ENCODE results near the gene GIMAP1. TPM values are rescaled to one million over a fixed set of nuclear protein-coding genes. Genes with fewer than 3 reads are reported as not detected.

The GIMAP1 gene
- polyA plus RNA-seq, 12 donors, result 2.0 to 3.6 (median 2.5) TPM; not detected in 1

DNA sequence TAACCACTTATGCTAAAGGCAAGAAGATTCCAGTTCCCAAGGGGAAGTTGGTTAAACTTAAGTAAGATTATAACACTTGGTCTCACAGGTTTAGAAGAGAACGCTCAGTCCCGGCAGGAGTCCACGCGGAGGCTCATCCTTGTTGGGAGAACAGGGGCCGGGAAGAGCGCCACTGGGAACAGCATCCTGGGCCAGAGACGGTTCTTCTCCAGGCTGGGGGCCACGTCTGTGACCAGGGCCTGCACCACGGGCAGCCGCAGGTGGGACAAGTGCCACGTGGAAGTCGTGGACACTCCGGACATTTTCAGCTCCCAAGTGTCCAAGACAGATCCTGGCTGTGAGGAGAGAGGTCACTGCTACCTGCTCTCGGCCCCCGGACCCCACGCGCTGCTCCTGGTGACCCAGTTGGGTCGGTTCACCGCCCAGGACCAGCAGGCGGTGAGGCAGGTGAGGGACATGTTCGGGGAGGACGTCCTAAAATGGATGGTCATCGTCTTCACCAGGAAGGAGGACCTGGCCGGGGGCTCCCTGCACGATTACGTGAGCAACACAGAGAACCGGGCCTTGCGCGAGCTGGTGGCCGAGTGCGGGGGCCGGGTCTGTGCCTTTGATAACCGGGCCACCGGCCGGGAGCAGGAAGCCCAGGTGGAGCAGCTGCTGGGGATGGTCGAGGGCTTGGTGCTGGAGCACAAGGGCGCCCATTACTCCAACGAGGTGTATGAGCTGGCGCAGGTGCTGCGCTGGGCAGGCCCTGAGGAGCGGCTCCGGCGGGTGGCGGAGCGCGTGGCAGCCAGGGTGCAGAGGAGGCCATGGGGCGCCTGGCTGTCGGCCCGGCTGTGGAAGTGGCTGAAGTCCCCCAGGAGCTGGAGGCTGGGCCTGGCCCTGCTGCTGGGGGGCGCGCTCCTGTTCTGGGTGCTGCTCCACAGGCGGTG is 3.8 kb downstream of the GIMAP1 start:
- DNase-seq, result no peak

DNA sequence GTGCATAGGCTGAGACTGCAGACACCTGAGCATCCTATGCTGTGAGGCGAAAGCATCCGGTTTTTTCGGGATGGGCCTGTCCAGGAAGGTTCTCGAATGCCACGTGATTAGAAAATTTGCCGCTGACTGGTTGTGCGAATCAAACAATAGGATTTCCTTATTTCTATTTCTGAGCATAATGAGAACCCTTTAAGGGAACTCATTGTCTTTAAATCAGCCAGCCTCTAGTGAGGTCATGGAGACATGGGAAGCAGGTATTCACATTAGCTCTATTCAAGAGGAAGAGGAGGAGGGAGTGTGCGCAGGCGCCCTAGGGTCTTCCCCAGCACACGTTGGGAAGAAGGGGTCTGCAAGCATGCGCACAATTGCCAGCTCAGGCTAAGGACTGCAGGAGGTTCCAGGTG is 5.6 kb downstream of the GIMAP1 start:
- DNase-seq, result no peak

DNA sequence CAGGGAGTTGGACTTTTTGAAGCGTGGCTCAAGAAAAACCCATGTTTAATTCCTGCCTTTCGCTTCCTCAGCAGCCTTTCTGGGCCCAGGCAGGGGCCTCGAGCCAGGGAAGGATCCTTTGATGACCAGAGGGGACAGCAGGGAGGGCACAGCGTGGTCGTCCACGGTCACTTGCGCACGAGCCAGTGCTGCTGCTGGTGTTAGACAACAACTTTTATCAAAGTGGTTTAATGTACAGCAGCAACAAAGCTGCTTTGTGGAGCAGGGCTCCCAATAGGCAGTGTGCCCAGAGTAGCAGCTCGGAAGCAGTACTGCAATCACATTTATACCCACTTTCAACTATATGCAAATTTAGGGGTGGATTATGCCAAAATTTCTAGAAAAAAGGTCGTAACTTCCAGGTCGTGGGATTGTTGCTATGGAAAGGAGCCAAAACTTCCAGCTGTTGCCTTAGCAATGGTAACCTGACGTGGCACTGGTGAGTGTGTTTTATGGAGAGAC is 6.1 kb downstream of the GIMAP1 start:
- DNase-seq, result no peak

DNA sequence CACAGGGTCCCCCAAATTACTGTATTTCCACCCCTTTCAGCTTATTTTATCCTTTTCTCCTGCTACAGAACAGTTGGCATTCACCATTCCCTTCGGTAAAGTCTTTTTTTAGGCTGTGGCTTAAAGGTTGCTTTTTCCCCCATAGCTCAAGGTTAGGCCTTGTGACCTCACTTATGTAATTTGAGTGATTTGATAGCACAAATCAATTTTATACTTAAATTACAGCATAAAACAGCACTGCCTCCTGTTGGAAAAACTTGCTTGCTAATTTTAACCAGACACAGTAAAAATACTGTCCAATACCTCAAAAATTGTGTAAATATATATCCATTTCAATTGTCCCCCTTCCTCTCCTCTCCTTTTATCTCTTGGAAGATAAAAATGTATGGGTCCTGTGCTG is 7.1 kb downstream of the GIMAP1 start:
- DNase-seq, result no peak

DNA sequence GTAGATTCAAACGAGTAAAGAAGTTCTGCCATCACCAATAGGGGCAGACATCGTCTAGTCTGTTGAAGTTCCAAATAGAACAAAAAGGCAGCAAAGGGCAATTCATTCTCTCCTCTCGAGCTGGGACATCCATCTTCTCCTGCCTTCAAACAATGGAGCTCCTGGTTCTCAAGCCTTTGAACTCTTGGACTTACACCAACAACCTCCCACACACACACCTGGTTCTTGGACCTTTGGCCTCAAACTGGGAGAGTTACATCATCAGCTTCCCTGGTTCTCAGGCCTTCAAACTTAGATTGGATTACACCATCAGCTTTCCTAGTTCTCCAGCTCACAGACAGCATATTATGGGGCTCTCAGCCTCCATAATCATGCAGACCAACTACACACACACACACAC is 11.0 kb downstream of the GIMAP1 start:
- no peak for DNase-seq

DNA sequence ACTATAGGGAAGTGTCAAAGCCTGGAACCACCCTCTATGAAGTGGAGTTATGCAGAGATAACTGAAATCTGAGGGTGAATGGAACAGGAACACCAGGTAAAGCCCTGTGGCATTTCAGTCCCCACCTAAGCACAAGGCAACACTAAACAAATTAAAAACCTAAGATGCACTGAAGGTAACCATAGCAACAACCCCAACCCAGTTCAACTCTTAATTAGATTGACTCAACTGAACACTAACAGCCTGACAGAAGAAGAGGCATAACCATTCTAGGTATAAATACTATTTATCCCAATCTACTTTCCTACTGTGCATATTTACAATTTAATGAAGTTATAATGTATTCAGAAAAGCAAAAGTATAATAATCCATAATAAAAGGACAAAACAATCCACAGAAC is 11.6 kb downstream of the GIMAP1 start:
- DNase-seq, result no peak

DNA sequence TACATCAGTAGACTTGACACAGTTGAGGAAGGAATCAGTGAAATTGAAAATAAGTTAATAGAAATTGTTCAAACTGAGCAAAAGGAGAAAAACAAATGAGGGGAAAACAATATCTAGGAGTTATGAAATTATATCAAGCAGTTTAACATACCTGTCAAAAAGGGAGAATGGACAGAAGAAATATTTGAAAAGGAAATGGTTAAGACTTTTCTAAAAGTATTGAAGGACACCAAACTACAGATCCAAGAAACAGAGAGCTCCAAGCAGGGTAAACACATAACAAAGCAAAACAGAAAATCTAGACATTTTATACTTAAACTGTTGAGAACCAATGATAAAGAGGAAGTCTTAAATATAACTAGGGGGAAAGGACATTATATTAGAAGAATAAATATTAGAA is 12.2 kb downstream of the GIMAP1 start:
- DNase-seq, result no peak

DNA sequence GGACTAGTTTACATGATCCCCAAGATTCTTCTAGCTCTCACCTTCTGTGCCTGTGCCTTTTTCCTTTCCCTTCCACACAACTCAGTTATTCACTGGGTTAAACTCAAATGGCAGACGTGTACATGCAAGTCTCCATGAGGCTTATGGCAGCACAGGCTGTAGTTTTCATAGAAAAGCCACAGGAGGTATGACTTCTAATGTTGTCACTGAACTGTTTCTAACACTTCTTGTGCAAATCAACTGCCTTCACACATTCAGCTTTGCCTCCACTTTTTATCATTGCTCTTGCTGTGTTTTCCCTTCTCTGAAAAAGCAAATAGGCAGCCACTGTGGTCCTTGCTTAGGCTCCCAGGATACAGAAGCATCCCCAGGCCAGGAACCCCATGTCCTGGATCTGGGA is 15.5 kb downstream of the GIMAP1 start:
- DNase-seq, result no peak

DNA sequence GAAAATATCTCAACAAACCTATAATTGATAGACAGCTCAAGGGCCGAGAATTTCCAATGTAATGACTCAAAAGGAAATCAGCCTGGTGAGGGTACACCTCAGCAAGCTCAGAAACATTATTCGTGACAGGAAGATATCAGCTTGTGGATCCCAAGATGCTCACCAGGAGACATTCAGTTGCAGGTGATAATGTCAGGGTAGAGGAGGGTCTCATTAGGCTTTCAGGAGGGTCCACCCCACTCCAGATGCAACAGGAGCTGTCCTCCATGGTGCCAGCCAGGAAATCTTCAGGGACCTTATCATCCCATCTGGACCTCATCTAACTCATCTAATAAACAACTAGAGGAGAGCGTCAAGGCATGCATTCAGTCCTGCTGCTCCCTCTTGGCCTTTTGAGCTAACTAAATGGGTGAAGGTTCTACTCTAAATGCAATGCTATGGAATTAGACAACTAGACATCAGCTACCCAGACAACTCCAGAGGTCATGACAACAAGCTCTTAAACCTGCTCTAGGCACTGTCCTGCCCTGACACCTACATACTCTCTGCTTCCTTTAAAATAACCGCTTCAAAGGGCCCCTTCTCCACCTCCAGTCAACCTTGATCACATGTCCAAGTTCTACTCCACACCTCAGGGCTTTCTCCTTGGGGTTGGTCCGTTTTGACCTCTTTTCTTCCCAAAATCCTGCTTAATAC is 16.5 kb downstream of the GIMAP1 start:
- no peak for DNase-seq

DNA sequence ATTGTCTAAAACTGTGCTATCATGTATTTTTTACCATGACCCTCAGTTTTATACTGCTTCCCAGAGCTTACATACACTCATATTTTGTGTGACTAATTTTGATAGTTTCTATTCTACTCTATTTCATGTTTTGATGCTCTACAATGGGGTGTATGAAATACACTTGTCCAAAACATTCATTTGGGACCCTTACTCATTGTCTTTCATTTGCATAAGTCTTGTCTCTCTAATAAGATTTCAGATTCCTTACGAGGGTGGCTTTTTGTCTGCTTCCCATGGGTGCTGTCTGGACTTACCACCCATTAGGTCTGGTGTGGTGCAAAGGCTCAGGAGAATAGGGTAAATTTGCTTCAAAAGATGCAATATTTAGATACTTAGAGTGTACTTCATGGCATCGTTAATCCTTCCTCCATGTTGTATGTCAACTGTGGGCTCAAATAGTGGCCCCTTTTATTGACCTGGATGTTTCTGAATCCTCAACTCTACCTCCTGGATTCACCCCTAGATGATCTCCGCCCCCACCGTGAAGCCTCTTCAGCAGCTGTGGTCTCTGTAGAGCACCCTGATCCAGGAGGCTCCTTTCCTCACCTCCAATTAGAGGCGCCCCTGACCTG is 17.2 kb downstream of the GIMAP1 start:
- DNase-seq, result no peak

DNA sequence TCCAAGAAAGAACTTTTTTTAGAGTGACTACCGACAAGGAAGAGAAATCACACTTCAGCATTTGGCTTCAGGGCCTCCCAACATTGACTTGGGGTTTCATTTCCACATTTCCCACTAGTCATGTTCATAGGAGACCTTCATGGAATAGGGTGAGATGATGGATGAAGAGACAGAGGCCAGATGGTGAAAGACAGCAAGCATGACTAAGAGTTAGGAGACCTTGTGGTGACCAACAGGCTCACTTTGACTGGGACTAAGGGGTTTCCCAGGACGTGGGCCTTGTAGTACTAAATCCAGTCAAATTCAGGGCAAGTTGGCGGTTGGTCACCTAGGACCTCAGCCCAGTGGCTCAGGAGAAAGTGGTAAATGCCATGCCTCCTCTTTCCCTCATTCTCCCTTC is 17.8 kb downstream of the GIMAP1 start:
- DNase-seq, result no peak

DNA sequence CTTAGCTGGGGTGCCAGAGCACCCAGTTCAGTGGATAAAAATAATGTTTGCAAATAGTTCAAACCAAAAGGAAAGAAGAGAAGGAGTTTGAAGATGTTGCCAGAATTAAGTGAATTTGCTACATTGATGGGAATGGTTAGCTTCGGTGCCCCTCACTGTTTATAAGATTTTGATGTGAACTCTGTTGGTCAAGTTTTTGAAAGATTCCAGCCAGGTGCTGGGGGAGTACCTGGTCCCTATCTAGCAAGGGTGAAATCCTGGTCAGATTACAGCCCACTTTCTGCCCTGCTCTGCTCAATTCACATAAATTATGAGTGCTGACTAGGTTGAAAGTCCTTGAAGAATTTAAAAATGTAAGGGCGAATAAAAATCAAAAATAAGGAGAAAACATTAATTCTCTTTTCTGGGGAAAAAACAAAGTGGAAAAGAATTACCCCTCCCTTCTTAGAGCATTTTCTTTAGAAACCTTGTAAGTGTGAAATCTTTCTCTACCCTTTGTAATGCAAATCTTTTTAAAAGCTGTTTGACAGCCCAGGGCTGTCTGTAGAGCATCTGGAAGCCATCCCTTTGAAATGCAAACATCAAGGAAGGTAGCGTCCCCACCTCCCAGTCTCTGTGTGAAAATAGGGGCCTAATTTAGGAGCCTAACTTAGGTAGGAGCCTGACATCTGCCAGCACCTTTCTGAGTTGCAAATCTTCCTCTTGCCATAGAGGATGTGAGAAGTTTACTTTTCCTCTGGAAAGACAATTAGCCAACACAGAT is 19.4 kb downstream of the GIMAP1 start:
- DNase-seq, result no peak

DNA sequence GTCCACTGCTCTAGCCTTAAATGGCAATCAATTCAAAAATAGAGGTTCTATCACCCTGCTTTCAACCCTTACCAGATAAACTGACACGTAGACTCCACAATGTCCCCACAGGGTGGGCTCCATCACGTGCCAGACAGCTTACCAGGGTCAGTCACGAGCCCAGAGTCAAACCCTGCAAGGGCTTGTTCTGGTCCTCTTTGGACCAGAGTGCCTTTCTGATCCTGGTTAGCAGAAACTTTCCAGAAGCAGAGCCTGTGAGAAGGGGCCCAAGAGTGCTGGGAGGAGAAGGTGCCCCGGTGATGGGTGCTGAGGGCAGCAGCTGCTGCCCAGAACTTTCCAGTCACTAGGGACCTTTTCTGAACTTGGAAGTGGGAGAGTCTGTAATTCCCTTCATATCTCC is 20.5 kb downstream of the GIMAP1 start:
- no peak for DNase-seq

DNA sequence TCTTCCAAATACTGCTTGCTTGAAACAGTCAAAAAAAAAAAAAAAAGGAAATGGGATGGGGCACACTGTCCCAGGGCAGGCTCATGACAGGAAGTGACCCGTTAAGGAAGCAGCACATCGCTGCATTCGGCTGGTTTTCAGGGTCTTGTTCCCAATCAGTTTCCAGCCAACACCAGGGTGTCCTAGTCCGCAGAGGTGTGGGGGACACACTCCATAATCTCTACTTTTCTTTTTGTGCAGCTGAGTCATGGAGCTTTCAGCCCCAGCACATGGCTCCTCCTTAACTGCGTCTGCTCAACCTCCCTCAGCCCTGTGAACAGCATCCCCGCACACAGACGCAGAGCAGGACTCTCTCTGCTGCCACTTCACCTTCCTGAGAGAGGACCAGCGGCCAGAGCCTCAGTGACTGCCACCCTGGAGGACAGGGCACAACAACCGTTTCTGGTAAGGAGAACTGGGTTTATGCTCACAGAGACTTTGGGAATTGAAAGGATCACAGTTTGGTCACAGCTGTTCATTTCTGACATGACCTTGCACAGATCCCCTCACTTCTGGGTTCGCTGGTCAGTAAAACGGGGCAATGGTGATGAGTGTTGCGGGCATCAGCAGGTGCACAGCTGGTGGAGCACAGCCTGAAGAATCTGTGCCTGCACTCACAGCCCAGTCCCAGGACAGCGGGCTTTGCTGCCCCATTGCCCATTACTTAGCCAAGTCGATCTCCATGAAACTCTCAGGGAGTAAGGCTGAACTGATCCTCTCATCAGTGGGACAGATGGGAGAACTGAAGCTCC is 21.0 kb downstream of the GIMAP1 start, which contains the start of gene GIMAP5:
Gene GIMAP5, plus strand, starts transcription at position 154 of the 791 bp plus-strand sequence. CDS start 3,467 bp downstream, outside the sequence.
- DNase-seq, result no peak

DNA sequence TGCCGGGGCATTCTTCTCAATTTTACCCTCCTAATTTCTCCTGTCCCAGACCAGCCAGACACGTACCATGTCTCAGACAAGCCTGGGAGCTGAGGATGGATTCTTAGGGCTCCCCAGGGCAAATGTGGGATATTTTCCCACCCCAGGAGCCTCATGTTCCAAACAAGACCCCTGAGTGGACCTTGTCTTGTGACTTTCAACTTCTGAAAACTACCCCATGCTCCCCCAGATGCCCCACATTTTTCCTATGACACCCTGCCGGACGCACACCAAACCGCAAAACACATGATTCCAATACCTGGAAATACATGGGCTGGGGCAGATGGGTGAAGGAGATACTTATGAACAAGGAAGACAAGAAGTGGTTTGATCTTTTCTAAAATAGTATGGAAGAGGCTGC is 21.7 kb downstream of the GIMAP1 start:
- no peak for DNase-seq

DNA sequence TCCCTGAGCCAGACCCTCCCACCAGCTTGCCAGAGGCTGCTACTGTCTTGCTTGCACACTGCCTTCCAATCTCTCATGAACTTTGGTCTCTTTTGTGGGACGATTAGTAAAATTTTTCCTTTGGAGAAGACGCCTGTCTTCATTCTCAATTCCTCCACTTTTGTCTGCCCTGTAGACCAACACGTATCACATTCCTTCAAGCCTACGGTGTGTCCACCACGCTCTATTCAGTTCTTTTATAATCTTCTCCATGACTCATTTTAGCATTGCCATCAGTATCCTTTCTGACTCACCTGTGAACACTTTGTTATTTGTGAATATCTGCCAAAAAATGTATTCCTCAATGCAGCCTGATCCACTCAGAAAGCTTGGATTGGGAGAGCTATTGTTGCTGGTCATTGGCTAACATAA is 22.2 kb downstream of the GIMAP1 start:
- no peak for DNase-seq

DNA sequence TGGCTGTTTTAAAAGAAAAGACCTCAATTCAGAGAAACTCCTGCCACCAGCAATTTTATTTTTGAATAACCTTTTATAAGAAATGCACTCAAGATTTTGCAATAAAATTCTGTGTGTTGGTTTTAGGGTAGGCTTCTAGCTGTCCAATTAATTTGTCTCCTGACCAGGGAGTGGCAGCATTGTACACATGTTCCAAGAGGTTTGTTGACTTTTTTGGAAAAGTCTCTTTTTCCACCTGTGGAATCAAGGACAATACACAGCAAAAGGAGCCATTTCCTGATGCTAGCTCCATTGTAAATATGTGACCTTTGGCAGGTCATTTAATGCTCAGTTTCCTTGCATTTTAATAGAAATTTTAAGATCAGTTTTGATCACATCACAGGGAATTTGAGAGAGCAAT is 22.6 kb downstream of the GIMAP1 start:
- DNase-seq, result no peak

DNA sequence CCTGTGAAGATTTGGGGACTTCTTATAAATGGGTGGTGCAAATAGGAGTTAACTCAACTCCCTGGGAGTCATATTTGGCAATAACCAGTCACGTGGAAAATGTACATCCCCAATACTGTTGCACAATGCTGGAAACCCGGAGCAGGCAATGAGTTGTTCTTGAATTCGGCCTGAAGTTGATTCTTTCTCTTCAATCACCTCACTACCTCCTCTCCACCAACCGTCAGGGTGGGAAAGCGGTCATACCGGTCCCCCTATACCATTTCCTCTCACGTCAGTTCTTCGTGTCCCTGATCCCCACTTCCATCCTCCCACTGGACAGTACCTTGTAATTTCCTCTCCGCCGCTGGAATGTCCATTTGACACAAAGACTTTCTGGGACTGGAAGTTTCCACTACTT is 23.6 kb downstream of the GIMAP1 start:
- no peak for DNase-seq

DNA sequence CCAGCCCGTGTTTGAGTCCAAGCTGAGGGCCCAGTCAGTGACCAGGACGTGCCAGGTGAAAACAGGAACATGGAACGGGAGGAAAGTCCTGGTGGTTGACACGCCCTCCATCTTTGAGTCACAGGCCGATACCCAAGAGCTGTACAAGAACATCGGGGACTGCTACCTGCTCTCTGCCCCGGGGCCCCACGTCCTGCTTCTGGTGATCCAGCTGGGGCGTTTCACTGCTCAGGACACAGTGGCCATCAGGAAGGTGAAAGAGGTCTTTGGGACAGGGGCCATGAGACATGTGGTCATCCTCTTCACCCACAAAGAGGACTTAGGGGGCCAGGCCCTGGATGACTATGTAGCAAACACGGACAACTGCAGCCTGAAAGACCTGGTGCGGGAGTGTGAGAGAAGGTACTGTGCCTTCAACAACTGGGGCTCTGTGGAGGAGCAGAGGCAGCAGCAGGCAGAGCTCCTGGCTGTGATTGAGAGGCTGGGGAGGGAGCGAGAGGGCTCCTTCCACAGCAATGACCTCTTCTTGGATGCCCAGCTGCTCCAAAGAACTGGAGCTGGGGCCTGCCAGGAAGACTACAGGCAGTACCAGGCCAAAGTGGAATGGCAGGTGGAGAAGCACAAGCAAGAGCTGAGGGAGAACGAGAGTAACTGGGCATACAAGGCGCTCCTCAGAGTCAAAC is 26.0 kb downstream of the GIMAP1 start:
- no peak for DNase-seq

DNA sequence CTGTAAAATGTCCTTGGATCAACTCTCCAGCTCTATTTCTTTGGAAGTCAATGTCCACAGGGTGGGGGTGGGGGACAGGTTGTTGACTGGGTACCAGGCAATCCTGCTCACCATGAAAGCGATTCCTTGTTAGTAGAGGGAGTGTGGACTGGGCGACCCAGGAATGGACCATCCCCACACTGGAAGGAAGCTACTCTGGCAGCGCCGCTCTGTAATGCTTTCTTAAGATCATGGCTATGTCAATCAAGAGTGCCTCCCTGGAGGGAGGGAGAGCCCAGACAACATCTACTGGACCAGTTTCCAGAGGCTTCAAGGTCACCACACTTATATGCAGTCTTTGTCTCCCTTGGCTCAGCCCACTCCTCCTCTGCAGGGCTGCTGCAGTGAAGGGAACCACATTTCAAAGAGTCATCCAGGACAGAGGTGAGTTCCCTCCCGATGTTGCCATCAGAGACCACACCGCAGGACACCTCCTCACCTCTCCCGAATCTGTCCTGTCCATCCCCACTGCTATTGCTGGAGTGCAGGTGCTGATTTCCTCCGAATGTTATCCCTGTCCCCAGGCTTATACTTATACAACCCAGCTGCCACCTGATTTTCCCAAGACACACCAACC is 27.7 kb downstream of the GIMAP1 start:
- no peak for DNase-seq
